ENCODE data around the gene CPPED1.
A peak's percentile ranks its signal among the peaks of the same experiment; 100 is the strongest.
"Not testable (repeated sequence)": the region's sequence is repeated elsewhere in the genome, so short reads cannot be mapped to it uniquely, and the experiment has no call there.

The CPPED1 gene

DNA sequence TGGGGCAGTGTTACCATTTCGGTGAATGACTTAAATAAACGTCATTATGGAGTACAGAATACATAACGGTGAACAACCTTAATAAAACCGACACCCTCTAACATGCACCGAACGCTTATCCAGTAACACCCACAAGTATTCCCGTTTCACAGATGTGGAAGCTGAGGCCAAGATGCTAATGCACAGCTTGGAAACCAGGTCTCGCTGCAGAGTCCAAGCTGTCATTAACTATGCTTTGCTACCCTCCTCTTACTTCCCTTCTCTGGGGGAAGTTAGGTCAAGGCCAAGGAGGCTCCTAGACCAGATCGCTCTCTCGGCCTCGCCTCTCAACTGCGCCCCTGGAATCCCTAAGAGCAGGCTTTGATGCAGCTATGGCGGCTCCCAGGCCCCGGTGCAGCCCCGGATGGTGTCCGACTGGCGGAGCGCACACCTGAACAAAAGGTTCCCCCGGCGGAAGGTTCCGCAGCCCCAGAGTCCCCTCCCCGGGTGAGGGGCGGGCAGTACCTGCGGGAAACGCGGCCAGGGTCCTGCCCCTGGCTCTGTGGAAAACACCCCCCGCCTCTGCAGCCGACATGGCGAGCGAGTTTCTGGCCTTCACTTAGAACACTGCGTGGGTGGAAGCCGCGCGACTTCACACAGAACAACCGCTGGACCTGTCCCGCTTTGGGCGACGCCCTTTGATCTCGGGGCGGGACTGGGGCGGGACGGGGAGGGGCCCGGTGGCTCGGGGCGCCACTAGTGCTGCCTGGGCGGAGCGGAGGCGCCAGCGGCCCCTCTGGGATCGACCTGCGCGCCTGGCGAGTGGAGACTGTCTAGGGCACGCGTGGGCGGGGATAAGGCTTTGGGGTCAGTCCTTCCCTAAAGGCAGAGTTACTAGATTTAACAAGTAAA, at the start of gene CPPED1:
Gene CPPED1, minus strand, starts transcription at position 685 of the 891 bp plus-strand sequence. Its CDS starts 111 bp downstream, at position 574.
- peak; percentile 89 for DNase-seq

- no peak for DNase-seq
These were observed 46.5 kb upstream of the CPPED1 start for GRCh38 chr16:12850186-12850585.

DNA sequence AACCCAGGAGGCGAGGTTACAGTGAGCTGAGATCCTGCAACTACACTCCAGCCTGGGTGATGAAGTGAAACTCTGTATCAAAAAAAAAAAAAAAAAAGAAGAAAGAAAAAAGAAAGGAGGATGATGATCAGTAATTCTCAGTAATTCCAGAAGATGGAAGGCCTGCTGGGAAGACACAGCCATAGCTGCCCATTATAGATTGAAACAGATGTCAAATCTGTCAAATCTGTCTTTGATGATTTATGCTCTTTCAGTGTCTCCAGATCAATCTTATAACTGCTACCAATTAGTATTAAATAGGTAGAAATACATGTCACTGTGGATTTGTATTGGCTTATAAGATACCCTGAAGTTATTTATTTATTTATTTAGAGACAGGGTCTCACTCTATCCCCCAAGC, 42.9 kb upstream of the CPPED1 start:
- no peak for DNase-seq

DNA sequence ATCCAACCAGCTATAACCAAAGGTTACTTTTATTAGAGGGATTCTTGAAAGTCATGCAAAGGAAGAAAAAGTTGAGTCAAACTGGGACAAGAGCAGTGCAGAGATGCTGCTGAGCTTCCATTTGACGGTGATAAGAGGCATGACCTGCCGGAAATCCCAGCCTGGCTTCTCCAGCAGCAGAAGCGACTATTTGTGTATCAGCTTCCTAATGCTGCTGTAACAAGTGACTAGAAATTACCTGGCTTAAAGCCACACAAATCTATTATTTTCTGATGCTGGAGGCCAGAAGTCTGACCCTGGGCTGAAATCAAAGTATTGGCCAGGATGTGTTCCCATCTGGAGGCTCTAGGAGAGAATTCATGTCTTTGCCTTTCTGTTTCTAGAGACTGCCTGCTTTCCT, 41.6 kb upstream of the CPPED1 start:
- no peak for DNase-seq

DNA sequence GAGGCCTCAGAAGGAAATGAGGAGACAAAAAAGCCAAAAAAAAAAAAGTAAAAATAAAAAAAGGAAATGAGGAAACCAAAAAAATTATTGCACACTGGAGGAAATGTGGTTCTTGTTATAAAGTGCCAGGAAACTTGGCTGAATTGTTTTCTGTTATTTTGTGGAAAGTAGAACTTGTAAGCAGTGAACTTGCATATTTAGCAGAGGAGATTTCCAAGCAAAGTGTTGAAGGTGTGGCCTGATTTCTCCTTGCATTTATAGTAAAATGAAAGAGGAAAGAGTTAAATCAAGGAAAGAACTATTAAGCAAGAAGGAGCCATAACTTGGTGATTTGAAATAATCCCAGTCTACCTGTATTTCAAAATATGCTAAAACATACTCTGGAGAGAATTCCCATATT, 34.1 kb upstream of the CPPED1 start:
- DNase-seq, result no peak

GRCh38 chr16:12837291-12837690, 33.6 kb upstream of the CPPED1 start:
- DNase-seq, result no peak

DNA sequence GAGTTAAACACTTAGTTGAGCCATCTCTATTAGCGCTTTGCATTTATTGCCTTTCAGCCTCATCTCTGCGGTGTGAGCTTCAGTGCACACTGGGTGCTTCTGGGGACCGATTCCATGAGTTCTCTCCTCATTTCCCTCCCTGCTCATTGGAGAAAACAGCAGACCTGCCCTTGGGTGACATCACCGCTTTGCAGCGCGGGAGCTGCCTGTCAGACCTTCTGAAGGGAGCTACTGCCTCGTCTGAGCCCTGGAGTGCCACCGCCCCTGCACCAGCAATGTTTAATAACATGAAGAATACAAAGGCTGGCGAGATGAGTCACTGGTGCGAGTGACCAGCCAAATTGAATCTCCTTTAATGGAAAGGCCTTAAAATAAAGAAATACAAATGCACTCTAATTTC, 30.2 kb upstream of the CPPED1 start:
- DNase-seq, result no peak

GRCh38 chr16:12829096-12829888, 25.6 kb upstream of the CPPED1 start:
- DNase-seq, result no peak

- no peak for DNase-seq
These were observed 24.5 kb upstream of the CPPED1 start for GRCh38 chr16:12828206-12828605.

GRCh38 chr16:12826559-12826958, 22.9 kb upstream of the CPPED1 start:
- DNase-seq, result no peak

- peak; percentile 82 for DNase-seq
These were observed 15.7 kb upstream of the CPPED1 start for GRCh38 chr16:12819126-12820117.

DNA sequence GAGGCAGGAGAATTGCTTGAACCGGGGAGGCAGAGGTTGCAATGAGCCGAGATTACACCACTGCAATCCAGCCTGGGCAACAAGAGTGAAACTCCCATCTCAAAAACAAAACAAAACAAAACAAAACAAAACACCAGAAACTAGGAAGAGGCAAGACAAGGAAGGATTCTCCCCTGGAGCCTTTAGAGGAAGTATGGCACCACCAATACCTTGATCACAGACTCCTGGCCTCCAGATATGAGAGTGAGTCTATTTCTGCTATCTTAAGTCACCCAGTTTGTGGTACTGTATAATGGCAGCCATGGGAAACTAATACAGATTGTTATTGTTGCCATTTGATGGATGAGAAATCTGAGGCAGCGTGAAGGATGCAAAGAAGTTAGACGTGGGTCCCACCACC, 14.6 kb upstream of the CPPED1 start:
- DNase-seq, result no peak

DNA sequence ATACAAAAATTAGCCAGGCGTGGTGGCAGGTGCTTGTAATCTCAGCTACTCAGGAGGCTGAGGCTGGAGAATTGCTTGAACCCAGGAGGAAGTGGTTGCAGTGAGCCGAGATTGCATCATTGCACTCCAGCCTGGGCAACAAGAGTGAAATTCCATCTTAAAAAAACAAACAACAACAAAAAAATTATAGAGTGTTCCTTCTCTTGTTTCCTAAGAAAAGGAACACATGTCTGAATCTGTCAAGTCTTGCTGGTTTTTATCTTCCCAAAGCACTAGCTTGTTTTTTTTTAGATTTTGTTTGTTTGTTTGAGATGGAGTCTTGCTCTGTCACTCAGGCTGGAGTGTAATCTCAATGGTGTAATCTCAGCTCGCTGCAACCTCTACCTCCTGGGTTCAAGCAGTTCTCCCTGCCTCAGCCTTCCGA, 13.1 kb upstream of the CPPED1 start:
- not testable (repeated sequence) for DNase-seq

DNA sequence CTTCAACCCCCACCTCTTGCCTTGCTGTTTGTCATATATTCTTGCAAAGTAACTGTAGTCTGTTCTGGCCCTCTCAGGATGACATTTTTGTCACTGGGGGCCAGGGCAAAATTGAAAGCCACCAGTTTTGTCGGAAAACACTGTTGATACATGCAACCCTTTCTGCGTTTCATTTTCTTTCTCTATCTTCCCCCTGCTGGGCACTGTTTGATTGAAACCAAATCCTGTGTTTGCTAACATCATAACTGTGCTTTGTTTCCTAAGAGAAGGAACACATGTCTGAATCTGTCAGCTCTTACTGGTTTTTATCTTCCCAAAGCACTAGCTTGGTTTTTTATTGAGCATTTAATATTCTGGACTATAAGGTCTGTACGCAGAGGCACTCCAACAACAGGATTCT, 11.7 kb upstream of the CPPED1 start:
- DNase-seq, result no peak

DNA sequence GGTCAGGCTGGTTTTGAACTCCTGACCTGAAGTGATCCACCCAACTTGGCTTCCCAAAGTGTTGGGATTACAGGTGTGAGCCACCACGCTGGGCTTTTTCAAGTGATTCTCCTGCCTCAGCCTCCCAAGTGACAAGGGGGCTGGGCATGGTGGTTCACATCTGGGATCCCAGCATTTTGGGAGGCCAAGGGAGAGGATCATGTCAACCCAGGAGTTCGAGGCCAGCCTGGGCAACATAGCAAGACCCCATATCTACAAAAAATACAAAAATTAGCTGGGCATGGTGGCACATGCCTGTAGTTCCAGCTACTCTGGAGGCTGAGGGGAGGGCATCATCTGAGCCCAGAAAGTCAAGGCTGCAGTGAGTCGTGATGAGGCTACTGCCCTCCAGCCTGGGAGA, 10.0 kb upstream of the CPPED1 start:
- DNase-seq, result not testable (repeated sequence)

GRCh38 chr16:12813321-12813720, 9.6 kb upstream of the CPPED1 start:
- not testable (repeated sequence) for DNase-seq

DNA sequence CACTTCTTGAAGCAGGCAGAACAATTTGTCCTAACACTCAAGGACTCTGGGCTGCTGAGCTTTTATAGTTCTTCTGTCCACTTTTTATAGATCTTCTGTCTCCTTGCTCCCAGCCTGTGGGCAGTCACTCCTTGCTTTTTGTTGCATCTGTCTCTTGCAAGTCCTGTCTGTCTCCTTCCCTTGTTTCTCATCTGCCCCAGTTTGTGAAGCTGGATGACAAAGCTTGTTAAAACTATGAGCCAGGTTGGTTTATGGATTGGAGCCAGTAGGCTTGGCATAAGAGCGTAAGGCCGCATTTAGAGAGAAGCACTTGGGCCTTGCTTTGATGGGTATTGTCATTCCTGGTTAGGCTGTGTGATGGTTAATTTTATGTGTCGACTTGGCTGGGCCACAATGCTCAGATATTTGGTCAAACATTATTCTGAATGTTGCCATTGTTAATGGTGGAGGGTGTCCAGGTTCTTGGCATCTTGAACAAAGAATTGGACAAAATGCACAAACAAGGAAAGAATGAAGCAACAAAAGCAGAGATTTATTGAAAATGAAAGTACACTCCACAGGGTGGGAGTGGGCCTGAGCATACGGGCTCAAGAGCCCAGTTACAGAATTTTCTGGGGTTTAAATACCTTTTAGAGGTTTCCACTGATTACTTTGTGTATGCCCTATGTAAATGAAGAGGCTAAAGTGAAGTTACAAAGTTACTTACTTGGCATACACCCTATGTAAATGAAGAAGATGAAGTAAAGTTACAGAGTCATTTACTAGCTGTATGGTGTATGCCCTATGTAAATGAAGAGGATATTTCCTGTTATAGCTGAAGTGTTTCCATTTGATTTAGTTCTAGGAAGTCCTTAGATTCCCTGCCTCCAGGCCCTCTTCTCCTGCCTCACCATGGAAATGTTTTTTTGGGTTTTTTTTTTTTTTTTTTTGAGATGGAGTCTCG, 8.0 kb upstream of the CPPED1 start:
- no peak for DNase-seq

GRCh38 chr16:12805066-12805465, 1.4 kb upstream of the CPPED1 start:
- no peak for DNase-seq

DNA sequence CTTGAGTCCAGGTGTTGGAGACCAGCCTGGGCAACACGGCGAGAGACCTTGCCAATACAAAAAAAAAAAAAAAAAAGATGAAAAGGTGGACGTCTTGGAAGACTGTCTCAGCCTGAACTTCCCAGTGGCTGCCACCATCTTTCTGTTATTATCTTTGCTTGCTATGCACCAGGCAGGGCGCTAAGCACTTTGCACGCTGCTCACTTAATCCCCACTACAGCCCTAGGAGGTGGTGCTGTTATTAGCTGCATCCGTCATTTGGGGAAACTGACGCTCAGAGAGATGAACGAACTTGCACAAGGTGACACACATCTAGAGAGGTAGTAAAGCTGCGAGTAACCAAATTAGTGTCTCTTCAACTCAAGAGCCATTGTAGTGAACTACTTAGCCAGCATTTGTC, 708 bp upstream of the CPPED1 start:
- DNase-seq, result no peak

GRCh38 chr16:12802661-12803060, 1.0 kb downstream of the CPPED1 start:
- DNase-seq, result no peak

GRCh38 chr16:12802048-12802447, 1.6 kb downstream of the CPPED1 start:
- DNase-seq, result no peak

Measured in stimulated activated CD4-positive, alpha-beta T cell treated with anti-CD3 and anti-CD28 coated beads, Interleukin-4, amount 100 ng/mL, for 1 hour (primary cell).